ENCODE measurements around the gene SDK1.

DNA sequence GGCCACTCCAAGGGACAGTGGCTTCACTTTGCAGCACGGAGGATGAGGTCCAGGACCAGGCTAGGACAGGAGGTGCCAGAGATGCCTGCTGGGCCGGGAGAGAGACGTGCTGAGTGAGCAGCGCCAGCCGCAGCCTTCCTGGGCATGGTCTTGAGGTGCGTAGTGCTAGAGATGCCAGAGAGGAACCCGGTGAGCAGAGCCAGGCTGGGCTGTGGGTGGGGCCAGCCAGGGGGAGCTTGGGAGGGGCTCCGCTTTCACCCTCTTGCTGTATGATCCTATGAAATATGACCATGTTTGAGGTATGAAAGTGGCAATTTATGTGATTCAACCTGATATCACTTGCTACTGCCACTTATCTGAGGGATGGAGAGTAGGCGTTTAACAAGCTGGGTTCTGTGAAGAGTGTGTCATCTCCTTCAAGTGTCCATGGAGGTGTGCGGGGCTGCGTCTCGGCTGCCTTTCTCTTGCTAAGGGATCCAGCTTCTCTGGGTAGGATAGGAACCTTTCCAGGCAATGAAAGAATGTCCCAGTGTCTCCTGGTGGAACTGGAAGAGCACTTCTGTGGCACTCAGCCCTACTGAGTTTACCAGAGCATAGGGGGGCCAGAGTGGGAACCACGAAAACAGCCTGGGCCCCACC is 862.6 kb downstream of the SDK1 start:
- no peak for TF ChIP-seq POLR2A (IDR thresholded peaks at IDR 0.05)
- TF ChIP-seq EP300 (IDR thresholded peaks at IDR 0.05): no peak
- TF ChIP-seq, protein P1, sequence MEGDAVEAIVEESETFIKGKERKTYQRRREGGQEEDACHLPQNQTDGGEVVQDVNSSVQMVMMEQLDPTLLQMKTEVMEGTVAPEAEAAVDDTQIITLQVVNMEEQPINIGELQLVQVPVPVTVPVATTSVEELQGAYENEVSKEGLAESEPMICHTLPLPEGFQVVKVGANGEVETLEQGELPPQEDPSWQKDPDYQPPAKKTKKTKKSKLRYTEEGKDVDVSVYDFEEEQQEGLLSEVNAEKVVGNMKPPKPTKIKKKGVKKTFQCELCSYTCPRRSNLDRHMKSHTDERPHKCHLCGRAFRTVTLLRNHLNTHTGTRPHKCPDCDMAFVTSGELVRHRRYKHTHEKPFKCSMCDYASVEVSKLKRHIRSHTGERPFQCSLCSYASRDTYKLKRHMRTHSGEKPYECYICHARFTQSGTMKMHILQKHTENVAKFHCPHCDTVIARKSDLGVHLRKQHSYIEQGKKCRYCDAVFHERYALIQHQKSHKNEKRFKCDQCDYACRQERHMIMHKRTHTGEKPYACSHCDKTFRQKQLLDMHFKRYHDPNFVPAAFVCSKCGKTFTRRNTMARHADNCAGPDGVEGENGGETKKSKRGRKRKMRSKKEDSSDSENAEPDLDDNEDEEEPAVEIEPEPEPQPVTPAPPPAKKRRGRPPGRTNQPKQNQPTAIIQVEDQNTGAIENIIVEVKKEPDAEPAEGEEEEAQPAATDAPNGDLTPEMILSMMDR (IDR thresholded peaks at IDR 0.05): no peak
